Natural killer cell (primary cell): Measurements from ENCODE around the gene COL5A1. TPM values are rescaled to one million over a fixed set of nuclear protein-coding genes. Genes with fewer than 3 reads are reported as not detected.

Source experiments
- ATAC-seq, 3 donors: fragments of 150-1000 bp in 2 of 3; fragments of 200-7000 bp in 1 of 3; cut with Tn5 transposase; 1 replicate in 1 of 3; 2 replicates in 2 of 3; pipeline ENCODE4 v1.10.0; 2021; ENCODE audit warnings: mild to moderate bottlenecking in 2 of 3, moderate library complexity in 2 of 3
- DNase-seq, 2 donors: peaks; one replicate each; pipeline versions ENCODE4 v3.0.0 to v3.0.0-alpha.2; 2013 to 2021; ENCODE audit warnings: mixed read lengths in 1 of 2
- H3K27ac ChIP-seq: one replicate; pipeline ENCODE4 v1.5.1; 2013; ENCODE audit warnings: mild to moderate bottlenecking, low read length
- H3K27me3 ChIP-seq: one replicate; pipeline ENCODE4 v1.6.1; 2013; ENCODE audit warnings: low read length; ENCODE audit not compliant: control insufficient read depth, insufficient read depth
- H3K36me3 ChIP-seq: one replicate; pipeline ENCODE4 v1.6.1; 2013; ENCODE audit warnings: low read length; ENCODE audit not compliant: control insufficient read depth, insufficient read depth
- H3K4me1 ChIP-seq: one replicate; pipeline ENCODE4 v1.6.1; 2013; ENCODE audit warnings: low read length; ENCODE audit not compliant: control insufficient read depth, insufficient read depth
- H3K4me3 ChIP-seq: one replicate; pipeline ENCODE4 v1.5.1; 2013; ENCODE audit warnings: low read length
- H3K9me3 ChIP-seq: one replicate; pipeline ENCODE4 v1.6.1; 2013; ENCODE audit warnings: low read length; ENCODE audit not compliant: control insufficient read depth, insufficient read depth
- H3K27ac Mint-ChIP-seq, 2 donors: one replicate each; pipeline ENCODE4 v1.8.0; 2022; ENCODE audit warnings: mild to moderate bottlenecking in 2 of 2, mixed read lengths in 2 of 2, moderate library complexity in 1 of 2
- H3K27me3 Mint-ChIP-seq, 2 donors: one replicate each; pipeline ENCODE4 v1.8.0; 2022; ENCODE audit warnings: low read depth in 2 of 2, mixed read lengths in 2 of 2
- H3K36me3 Mint-ChIP-seq: one replicate; pipeline ENCODE4 v1.8.0; 2022; ENCODE audit warnings: mixed read lengths
- H3K4me1 Mint-ChIP-seq, 2 donors: one replicate each; pipeline ENCODE4 v1.8.0; 2022; ENCODE audit warnings: mixed read lengths in 2 of 2
- H3K4me3 Mint-ChIP-seq: one replicate; pipeline ENCODE4 v1.8.0; 2022; ENCODE audit warnings: mild to moderate bottlenecking, moderate library complexity, mixed read lengths
- H3K9me3 Mint-ChIP-seq, 2 donors: one replicate each; pipeline ENCODE4 v1.8.0; 2022; ENCODE audit warnings: mixed read lengths in 2 of 2
- WGBS: methylation state at CpG from one replicate; pipeline ENCODE4 v1.1.7; 2013; ENCODE audit warnings: missing lambda C conversion rate; ENCODE audit not compliant: insufficient coverage; 5-methylcytosine and 5-hydroxymethylcytosine counted together
- intact Hi-C: fragments of 100-400 bp; cut with micrococcal nuclease; formaldehyde crosslinking; loops from one replicate; pipeline ENCODE4 v1.14.2; 2022
- total RNA-seq, 4 donors: library from RNA; stranded (reverse); fragments of 120-200 nt in 1 of 4; gene quantifications; one replicate each; pipeline versions ENCODE4 v1.2.3 to v1.2.4, GENCODE V29; 2013 to 2022
- TF ChIP-seq, protein P1 (sequence below): fragments of 200-600 bp; IDR thresholded peaks from one replicate; pipeline ENCODE4 v1.8.0; 2022; ENCODE audit warnings: antibody characterized with exemption

COL5A1 gene
- total RNA-seq, 3 donors from 2014 or later (not counting 1 experiment from before 2014, with no cell fraction given): 0.11 to 0.28 (median 0.23) TPM

DNA sequence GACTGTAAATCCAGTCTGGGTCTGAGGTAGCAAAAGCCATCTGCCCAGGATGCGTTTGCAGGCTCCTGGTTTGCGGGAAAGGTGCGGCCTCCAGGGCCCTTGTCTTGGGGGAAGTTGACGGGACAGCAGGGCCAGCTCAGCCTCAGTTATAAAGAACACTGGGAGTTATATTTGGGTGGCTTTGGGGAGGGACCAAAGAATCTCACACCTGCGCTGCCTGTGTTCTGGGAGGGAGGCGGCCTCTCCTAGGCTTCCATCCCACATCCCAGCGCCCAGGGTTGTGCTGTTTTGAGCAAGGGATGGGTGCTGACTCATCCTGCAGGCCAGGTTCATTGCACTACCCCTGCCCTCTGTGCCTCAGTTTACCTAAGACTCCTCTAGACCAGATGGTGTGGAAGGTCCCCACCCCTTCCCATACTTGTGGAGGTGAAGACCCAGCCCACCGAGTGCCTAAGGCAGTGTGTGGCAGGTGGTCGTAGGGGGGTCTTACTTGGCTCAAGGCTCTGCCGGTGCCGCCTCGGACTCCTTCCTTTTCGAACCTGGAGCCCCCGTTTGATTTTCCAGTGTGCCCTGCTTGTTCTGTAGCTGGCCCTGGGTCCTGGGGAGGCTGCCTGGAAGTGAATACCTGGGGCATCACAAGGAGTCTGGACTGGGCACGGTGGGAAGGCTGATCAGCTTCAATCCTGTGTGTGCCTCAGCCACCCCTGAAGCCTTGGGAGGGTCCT is 199.7 kb downstream of the COL5A1 start:
- Histone ChIP-seq H3K9me3 (no peaks in the 10 kb centered on the region), H3K36me3 (no peaks in the 10 kb centered on the region), H3K27ac (no peak overlapping the region), H3K27me3 (no peaks in the 10 kb centered on the region), H3K4me1 (no peaks in the 10 kb centered on the region), H3K4me3 (no peak overlapping the region)
- H3K27ac Mint-ChIP-seq: no peak overlapping the region
- H3K9me3 Mint-ChIP-seq: no peaks in the 10 kb centered on the region
- no peak overlapping the region for H3K4me3 Mint-ChIP-seq
- DNase-seq (no peak), ATAC-seq (no peak)
- H3K4me1 Mint-ChIP-seq: no peaks in the 10 kb centered on the region
- TF ChIP-seq, protein P1, sequence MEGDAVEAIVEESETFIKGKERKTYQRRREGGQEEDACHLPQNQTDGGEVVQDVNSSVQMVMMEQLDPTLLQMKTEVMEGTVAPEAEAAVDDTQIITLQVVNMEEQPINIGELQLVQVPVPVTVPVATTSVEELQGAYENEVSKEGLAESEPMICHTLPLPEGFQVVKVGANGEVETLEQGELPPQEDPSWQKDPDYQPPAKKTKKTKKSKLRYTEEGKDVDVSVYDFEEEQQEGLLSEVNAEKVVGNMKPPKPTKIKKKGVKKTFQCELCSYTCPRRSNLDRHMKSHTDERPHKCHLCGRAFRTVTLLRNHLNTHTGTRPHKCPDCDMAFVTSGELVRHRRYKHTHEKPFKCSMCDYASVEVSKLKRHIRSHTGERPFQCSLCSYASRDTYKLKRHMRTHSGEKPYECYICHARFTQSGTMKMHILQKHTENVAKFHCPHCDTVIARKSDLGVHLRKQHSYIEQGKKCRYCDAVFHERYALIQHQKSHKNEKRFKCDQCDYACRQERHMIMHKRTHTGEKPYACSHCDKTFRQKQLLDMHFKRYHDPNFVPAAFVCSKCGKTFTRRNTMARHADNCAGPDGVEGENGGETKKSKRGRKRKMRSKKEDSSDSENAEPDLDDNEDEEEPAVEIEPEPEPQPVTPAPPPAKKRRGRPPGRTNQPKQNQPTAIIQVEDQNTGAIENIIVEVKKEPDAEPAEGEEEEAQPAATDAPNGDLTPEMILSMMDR: no peak
- intact Hi-C loops: no loop called here
- 93% methylated on average over 13 of the region's 15 CpGs for WGBS
- no peaks in the 10 kb centered on the region for H3K27me3 Mint-ChIP-seq
- H3K36me3 Mint-ChIP-seq: no peaks in the 10 kb centered on the region

DNA sequence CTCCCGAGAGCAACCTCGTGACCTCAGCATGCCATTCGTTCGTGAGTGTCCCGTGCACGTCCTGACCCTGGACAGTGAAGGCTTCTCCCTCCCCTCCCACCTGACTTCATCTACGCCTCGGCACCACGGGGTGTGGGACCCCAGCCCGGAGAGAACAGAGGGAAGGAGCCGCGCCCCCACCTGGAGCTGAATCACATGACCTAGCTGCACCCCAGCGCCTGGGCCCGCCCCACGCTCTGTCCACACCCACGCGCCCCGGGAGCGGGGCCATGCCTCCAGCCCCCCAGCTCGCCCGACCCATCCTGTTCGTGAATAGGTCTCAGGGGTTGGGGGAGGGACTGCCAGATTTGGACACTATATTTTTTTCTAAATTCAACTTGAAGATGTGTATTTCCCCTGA is 200.7 kb downstream of the COL5A1 start:
- no peaks in the 10 kb centered on the region for H3K27me3 Mint-ChIP-seq
- no peak overlapping the region for H3K4me3 ChIP-seq
- H3K4me1 ChIP-seq: no peaks in the 10 kb centered on the region
- no peak overlapping the region for H3K27ac ChIP-seq
- no peak overlapping the region for H3K4me3 Mint-ChIP-seq
- TF ChIP-seq, protein P1: no peak
- DNase-seq (no peak), ATAC-seq (no peak)
- no peak overlapping the region for H3K27ac Mint-ChIP-seq
- no peaks in the 10 kb centered on the region for H3K36me3 ChIP-seq
- intact Hi-C loops: no loop called here
- no peaks in the 10 kb centered on the region for H3K9me3 Mint-ChIP-seq
- H3K27me3 ChIP-seq: no peaks in the 10 kb centered on the region
- no peaks in the 10 kb centered on the region for H3K4me1 Mint-ChIP-seq
- WGBS: 94% methylated on average over 22 of the region's 22 CpGs
- H3K9me3 ChIP-seq: no peaks in the 10 kb centered on the region
- H3K36me3 Mint-ChIP-seq: no peaks in the 10 kb centered on the region

DNA sequence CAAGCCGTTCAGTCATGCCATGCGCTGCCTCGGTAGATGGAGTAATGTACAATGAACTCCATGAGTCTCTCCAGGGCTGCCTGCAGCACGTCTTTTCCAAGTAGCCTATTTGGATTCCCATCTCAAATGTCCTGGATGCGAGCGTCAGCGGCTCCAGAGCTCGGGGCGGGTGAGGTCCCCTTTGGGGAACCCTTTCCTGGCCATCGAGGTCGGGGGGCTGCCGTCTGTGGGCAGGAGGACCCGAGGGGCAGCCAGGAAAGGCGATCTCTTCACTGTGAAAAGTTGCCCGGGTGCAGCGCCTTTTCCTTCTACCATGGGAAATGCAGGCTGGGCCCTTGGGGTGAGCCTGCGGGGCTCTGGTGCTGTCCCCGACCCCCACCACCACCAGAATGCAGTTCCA is 202.1 kb downstream of the COL5A1 start:
- Mint-ChIP-seq H3K4me3 (no peak overlapping the region), H3K27ac (no peak overlapping the region), H3K27me3 (no peaks in the 10 kb centered on the region), H3K9me3 (no peaks in the 10 kb centered on the region), H3K4me1 (no peaks in the 10 kb centered on the region), H3K36me3 (no peaks in the 10 kb centered on the region)
- 80% methylated on average over 18 of the region's 18 CpGs for WGBS
- no peak overlapping the region for H3K4me3 ChIP-seq
- H3K4me1 ChIP-seq: no peaks in the 10 kb centered on the region
- no peaks in the 10 kb centered on the region for H3K27me3 ChIP-seq
- no peaks in the 10 kb centered on the region for H3K9me3 ChIP-seq
- no peak overlapping the region for H3K27ac ChIP-seq
- TF ChIP-seq, protein P1: no peak
- H3K36me3 ChIP-seq: no peaks in the 10 kb centered on the region
- no peak for ATAC-seq
- intact Hi-C loops: no loop called here
- no peak for DNase-seq

DNA sequence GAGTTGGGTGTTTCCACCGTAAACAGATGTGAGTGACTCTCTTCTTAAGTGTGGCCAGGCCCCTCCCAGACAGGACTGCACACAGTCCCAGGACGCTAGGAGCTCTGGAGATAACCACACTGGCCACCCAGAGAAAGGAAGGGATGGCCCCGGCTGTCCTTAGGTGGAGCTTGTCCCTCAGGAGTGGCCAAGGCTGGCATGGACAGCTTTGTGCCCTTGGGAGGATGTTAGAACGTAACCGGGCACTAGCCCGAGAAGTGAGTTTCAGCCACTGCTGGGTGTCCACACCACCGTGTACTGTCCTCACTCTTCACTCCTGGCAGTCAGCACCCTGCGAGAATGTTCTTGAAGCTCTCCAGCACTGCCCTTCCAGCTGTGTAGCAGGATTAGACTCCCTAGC is 203.2 kb downstream of the COL5A1 start:
- no peaks in the 10 kb centered on the region for H3K4me1 ChIP-seq
- H3K27me3 ChIP-seq: no peaks in the 10 kb centered on the region
- no peak overlapping the region for H3K27ac ChIP-seq
- no peak overlapping the region for H3K4me3 Mint-ChIP-seq
- H3K36me3 ChIP-seq: no peaks in the 10 kb centered on the region
- no peaks in the 10 kb centered on the region for H3K4me1 Mint-ChIP-seq
- H3K36me3 Mint-ChIP-seq: no peaks in the 10 kb centered on the region
- H3K4me3 ChIP-seq: no peak overlapping the region
- no peak for DNase-seq
- no peaks in the 10 kb centered on the region for H3K9me3 Mint-ChIP-seq
- H3K9me3 ChIP-seq: no peaks in the 10 kb centered on the region
- no peak for ATAC-seq
- no peaks in the 10 kb centered on the region for H3K27me3 Mint-ChIP-seq
- intact Hi-C loops: no loop called here
- TF ChIP-seq, protein P1: no peak
- no peak overlapping the region for H3K27ac Mint-ChIP-seq
- 89% methylated on average over 8 of the region's 8 CpGs for WGBS
